HG02759 (cell line): ENCODE data around the gene NFS1.

Experiments used
- ATAC-seq: cut with Tn5 transposase; IDR thresholded peaks from one replicate; pipeline ENCODE4 v1.9.1; 2021; ENCODE audit warnings: mild to moderate bottlenecking, moderate library complexity; ENCODE audit not compliant: unreplicated experiment

NFS1 gene

GRCh38 chr20:35680452-35681183 is 18.5 kb downstream of the NFS1 start:
- no peak for ATAC-seq

- no peak for ATAC-seq
Observed at GRCh38 chr20:35674921-35675320, 24.2 kb downstream of the NFS1 start.

- no peak for ATAC-seq
Observed at GRCh38 chr20:35673884-35674283, 25.3 kb downstream of the NFS1 start.

- no peak for ATAC-seq
Observed at GRCh38 chr20:35669681-35670080, 29.5 kb downstream of the NFS1 start.

- no peak for ATAC-seq
Observed at GRCh38 chr20:35669221-35669620, 29.9 kb downstream of the NFS1 start.

- ATAC-seq, result no peak
Observed at GRCh38 chr20:35665949-35666288, 33.2 kb downstream of the NFS1 start.

GRCh38 chr20:35664466-35665206 is 34.5 kb downstream of the NFS1 start, which contains the start of the genes CPNE1 and RBM12:
CPNE1 (minus strand) TSS chr20:35664900; CDS start chr20:35632923, 31,977 bp downstream.
RBM12 (minus strand) TSS chr20:35664900; CDS start chr20:35655322, 9,578 bp downstream.
- ATAC-seq, result peak; percentile 81

- peak; percentile 35 for ATAC-seq
Observed at GRCh38 chr20:35663516-35664465, 35.4 kb downstream of the NFS1 start.

GRCh38 chr20:35662551-35662950 is 36.6 kb downstream of the NFS1 start:
- ATAC-seq, result no peak

GRCh38 chr20:35661908-35662307 is 37.2 kb downstream of the NFS1 start:
- ATAC-seq, result no peak

- no peak for ATAC-seq
Observed at GRCh38 chr20:35661053-35661452, 38.1 kb downstream of the NFS1 start.

- ATAC-seq, result no peak
Observed at GRCh38 chr20:35660122-35660937, 38.8 kb downstream of the NFS1 start.

- ATAC-seq, result no peak
Observed at GRCh38 chr20:35657271-35657670, 41.9 kb downstream of the NFS1 start.

GRCh38 chr20:35654415-35654814 is 44.7 kb downstream of the NFS1 start:
- ATAC-seq, result no peak

GRCh38 chr20:35653893-35654292 is 45.3 kb downstream of the NFS1 start:
- ATAC-seq, result no peak

- ATAC-seq, result no peak
Observed at GRCh38 chr20:35653430-35653734, 45.8 kb downstream of the NFS1 start.

- ATAC-seq, result no peak
Observed at GRCh38 chr20:35652641-35653429, 46.3 kb downstream of the NFS1 start.

- no peak for ATAC-seq
Observed at GRCh38 chr20:35651958-35652357, 47.2 kb downstream of the NFS1 start.

- no peak for ATAC-seq
Observed at GRCh38 chr20:35650632-35651031, 48.5 kb downstream of the NFS1 start.

GRCh38 chr20:35648836-35649235 is 50.3 kb downstream of the NFS1 start:
- no peak for ATAC-seq
